H1 (cell line): Measurements from ENCODE around the gene RNGTT.

Experiments used
- CREB1 ChIP-seq: IDR thresholded peaks from 2 replicates; pipeline ENCODE4 v1.6.1; 2012; ENCODE audit warnings: inconsistent platforms
- CTBP2 ChIP-seq: IDR thresholded peaks from 2 replicates; pipeline ENCODE4 v1.7.0; 2011; ENCODE audit warnings: borderline replicate concordance, mild to moderate bottlenecking, moderate library complexity, mixed read lengths, low read length; ENCODE audit not compliant: insufficient read depth, insufficient read length
- EP300 ChIP-seq, 2 experiments: IDR thresholded peaks; 1 replicate in 1 of 2; 2 replicates in 1 of 2; pipeline ENCODE4 v1.6.1; 2011 to 2012; ENCODE audit warnings: low read depth in 2 of 2, low read length in 2 of 2, mild to moderate bottlenecking in 2 of 2, borderline replicate concordance in 1 of 2, inconsistent platforms in 1 of 2, moderate library complexity in 1 of 2
- EZH2 ChIP-seq: fragments of 200-600 bp; sonication (generic); IDR thresholded peaks from 2 replicates; pipeline ENCODE4 v1.7.1; 2012; ENCODE audit warnings: low read depth, mild to moderate bottlenecking, moderate library complexity, low read length, inconsistent platforms; ENCODE audit not compliant: severe bottlenecking
- GABPA ChIP-seq: IDR thresholded peaks from 2 replicates; pipeline ENCODE4 v1.6.1; 2011; ENCODE audit warnings: mild to moderate bottlenecking, low read length, moderate library complexity, borderline replicate concordance; ENCODE audit not compliant: insufficient read depth
- HDAC6 ChIP-seq: IDR thresholded peaks from one replicate; pipeline ENCODE4 v1.7.1; 2012; ENCODE audit warnings: low read depth, mild to moderate bottlenecking, inconsistent platforms, low read length, moderate library complexity
- POLR2AphosphoS5 ChIP-seq: IDR thresholded peaks from 2 replicates; pipeline ENCODE4 v1.6.1; 2011; ENCODE audit warnings: low read depth, low read length
- RNF2 ChIP-seq: fragments of 200-900, 300-1000 bp; sonication (generic); IDR thresholded peaks from 2 replicates; pipeline ENCODE4 v1.7.1; 2016; ENCODE audit warnings: borderline replicate concordance, low read depth, mild to moderate bottlenecking, antibody characterized with exemption, low read length; ENCODE audit not compliant: poor library complexity, severe bottlenecking; ENCODE audit errors: missing control alignments
- SP1 ChIP-seq: IDR thresholded peaks from 2 replicates; pipeline ENCODE4 v1.6.1; 2011; ENCODE audit warnings: low read depth, low read length
- TBP ChIP-seq: IDR thresholded peaks from 2 replicates; pipeline ENCODE4 v1.6.1; 2011; ENCODE audit warnings: low read depth, low read length, improper control_type of control experiment
- TF ChIP-seq, protein P1 (sequence below), 3 experiments: IDR thresholded peaks; 1 replicate in 2 of 3; 2 replicates in 1 of 3; pipeline versions ENCODE4 v1.5.1 to v1.6.1; 2011; ENCODE audit warnings: low read length in 3 of 3, mild to moderate bottlenecking in 3 of 3, inconsistent platforms in 2 of 3, low read depth in 1 of 3, moderate library complexity in 1 of 3; ENCODE audit not compliant: insufficient read depth in 1 of 3; ENCODE audit errors: control extremely low read depth in 1 of 3

DNA sequence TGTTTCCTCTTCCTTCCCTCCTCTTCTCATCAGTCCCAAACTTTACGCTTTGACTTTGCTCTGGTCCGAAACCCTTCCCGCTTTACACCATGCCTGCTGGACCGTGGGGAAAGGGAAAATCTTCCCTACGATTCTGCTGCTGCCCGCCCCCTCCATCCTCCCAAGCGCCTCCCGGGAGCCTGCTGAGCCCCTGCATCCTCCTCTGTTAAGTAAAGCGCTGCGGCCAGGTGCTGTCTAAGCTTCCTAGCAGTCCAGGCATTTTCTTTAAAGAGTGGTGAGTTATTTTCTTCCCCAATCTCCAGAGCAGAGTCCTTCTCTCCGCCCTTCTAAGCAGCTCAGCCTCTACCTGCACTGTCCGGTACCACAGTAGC is 376.3 kb downstream of the RNGTT start:
- TF ChIP-seq GABPA, result no peak
- TF ChIP-seq RNF2, result no peak
- no peak for TF ChIP-seq CTBP2
- TF ChIP-seq, protein P1, sequence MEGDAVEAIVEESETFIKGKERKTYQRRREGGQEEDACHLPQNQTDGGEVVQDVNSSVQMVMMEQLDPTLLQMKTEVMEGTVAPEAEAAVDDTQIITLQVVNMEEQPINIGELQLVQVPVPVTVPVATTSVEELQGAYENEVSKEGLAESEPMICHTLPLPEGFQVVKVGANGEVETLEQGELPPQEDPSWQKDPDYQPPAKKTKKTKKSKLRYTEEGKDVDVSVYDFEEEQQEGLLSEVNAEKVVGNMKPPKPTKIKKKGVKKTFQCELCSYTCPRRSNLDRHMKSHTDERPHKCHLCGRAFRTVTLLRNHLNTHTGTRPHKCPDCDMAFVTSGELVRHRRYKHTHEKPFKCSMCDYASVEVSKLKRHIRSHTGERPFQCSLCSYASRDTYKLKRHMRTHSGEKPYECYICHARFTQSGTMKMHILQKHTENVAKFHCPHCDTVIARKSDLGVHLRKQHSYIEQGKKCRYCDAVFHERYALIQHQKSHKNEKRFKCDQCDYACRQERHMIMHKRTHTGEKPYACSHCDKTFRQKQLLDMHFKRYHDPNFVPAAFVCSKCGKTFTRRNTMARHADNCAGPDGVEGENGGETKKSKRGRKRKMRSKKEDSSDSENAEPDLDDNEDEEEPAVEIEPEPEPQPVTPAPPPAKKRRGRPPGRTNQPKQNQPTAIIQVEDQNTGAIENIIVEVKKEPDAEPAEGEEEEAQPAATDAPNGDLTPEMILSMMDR (IDR thresholded peaks at IDR 0.05; ENCODE audit: control extremely low read depth in 1 of 3, insufficient read depth in 1 of 3, low read depth in 1 of 3, low read length in 3 of 3), result no peak
- TF ChIP-seq CREB1, result no peak
- TF ChIP-seq POLR2AphosphoS5, result no peak
- no peak for TF ChIP-seq EP300 (IDR thresholded peaks at IDR 0.05; ENCODE audit: borderline replicate concordance in 1 of 2, low read depth in 2 of 2, low read length in 2 of 2)
- TF ChIP-seq EZH2, result no peak
- TF ChIP-seq TBP, result no peak
- no peak for TF ChIP-seq SP1
- TF ChIP-seq HDAC6, result no peak
